Measurements from ENCODE around the gene CSK. TPM values are rescaled to one million over a fixed set of nuclear protein-coding genes. Genes with fewer than 3 reads are reported as not detected.
A peak's percentile ranks its signal among the peaks of the same experiment; 100 is the strongest.

Gene CSK
- total RNA-seq, 1 donor from 2014 or later, result 557 TPM

- Mint-ChIP-seq H3K27ac (no peak overlapping the region), H3K9me3 (no peaks in the 10 kb centered on the region), H3K4me1 (no peaks in the 10 kb centered on the region), H3K36me3 (ENCODE audit: low read depth) (no peaks in the 10 kb centered on the region), H3K27me3 (peaks cover 6% of the 10 kb centered on the region), H3K4me3 (no peak overlapping the region)
- ChIA-PET POLR2A (no interaction called here), CTCF (interaction anchor here (1.5 kb wide), 1 partner anchor 20 kb away, joined by 3 read pairs; no protein-coding TSS in a partner anchor)
- intact Hi-C loops (cut with micrococcal nuclease), result no loop called here
- TF ChIP-seq CTCF (IDR thresholded peaks at IDR 0.05), result no peak
- no peak for DNase-seq
- ATAC-seq (ENCODE audit: low read depth), result no peak
Observed at GRCh38 chr15:74752011-74752410, 29.9 kb upstream of the CSK start.

GRCh38 chr15:74752531-74752930 is 29.3 kb upstream of the CSK start:
- H3K27ac Mint-ChIP-seq, result no peak overlapping the region
- ChIA-PET CTCF (interaction anchor here (1.5 kb wide), 1 partner anchor 19 kb away, joined by 3 read pairs; no protein-coding TSS in a partner anchor), POLR2A (no interaction called here)
- TF ChIP-seq CTCF (IDR thresholded peaks at IDR 0.05), result no peak
- no peak overlapping the region for H3K4me3 Mint-ChIP-seq
- no peak for ATAC-seq (ENCODE audit: low read depth)
- peaks cover 6% of the 10 kb centered on the region for H3K27me3 Mint-ChIP-seq
- DNase-seq, result no peak
- H3K36me3 Mint-ChIP-seq (ENCODE audit: low read depth), result no peaks in the 10 kb centered on the region
- no peaks in the 10 kb centered on the region for H3K4me1 Mint-ChIP-seq
- no peaks in the 10 kb centered on the region for H3K9me3 Mint-ChIP-seq
- intact Hi-C loops (cut with micrococcal nuclease), result no loop called here

DNA sequence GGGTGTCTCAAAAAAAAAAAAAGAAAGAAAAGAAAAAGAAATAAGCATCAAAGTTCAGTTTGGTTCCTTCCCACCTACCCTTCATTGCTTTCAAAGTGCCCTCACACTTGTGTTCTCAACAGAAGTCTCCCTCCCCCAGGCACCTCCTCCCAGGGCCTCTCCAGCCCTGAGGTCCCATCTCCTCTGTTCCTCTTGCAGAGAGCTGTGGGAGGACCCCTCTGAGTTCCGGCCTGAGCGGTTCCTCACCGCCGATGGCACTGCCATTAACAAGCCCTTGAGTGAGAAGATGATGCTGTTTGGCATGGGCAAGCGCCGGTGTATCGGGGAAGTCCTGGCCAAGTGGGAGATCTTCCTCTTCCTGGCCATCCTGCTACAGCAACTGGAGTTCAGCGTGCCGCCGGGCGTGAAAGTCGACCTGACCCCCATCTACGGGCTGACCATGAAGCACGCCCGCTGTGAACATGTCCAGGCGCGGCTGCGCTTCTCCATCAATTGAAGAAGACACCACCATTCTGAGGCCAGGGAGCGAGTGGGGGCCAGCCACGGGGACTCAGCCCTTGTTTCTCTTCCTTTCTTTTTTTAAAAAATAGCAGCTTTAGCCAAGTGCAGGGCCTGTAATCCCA is 27.2 kb upstream of the CSK start:
- ChIA-PET CTCF (interaction anchor here (0.6 kb wide), 1 partner anchor 196 kb away, joined by 3 read pairs; no protein-coding TSS in a partner anchor), POLR2A (no interaction called here)
- no peak for TF ChIP-seq CTCF (IDR thresholded peaks at IDR 0.05)
- no peaks in the 10 kb centered on the region for H3K36me3 Mint-ChIP-seq (ENCODE audit: low read depth)
- no peaks in the 10 kb centered on the region for H3K4me1 Mint-ChIP-seq
- no peaks in the 10 kb centered on the region for H3K9me3 Mint-ChIP-seq
- H3K27me3 Mint-ChIP-seq, result peaks cover 11% of the 10 kb centered on the region
- intact Hi-C loops (cut with micrococcal nuclease), result no loop called here
- DNase-seq (no peak), ATAC-seq (ENCODE audit: low read depth) (no peak)
- H3K4me3 Mint-ChIP-seq, result no peak overlapping the region
- no peak overlapping the region for H3K27ac Mint-ChIP-seq

- Mint-ChIP-seq H3K4me1 (peaks cover 4% of the 10 kb centered on the region), H3K27ac (no peak overlapping the region), H3K9me3 (no peaks in the 10 kb centered on the region), H3K4me3 (no peak overlapping the region), H3K27me3 (peaks cover 16% of the 10 kb centered on the region), H3K36me3 (ENCODE audit: low read depth) (no peaks in the 10 kb centered on the region)
- TF ChIP-seq CTCF (IDR thresholded peaks at IDR 0.05), result no peak
- CTCF ChIA-PET, result interaction anchor here (1.4 to 1.8 kb wide), 2 partner anchors 10 to 12 kb away, joined by 3 to 12 read pairs; no protein-coding TSS in a partner anchor
- POLR2A ChIA-PET, result interaction anchor here (0.6 kb wide), 1 partner anchor 122 kb away, joined by 6 read pairs; no protein-coding TSS in a partner anchor
- intact Hi-C loops (cut with micrococcal nuclease), result no loop called here
- ATAC-seq (ENCODE audit: low read depth) (no peak), DNase-seq (no peak)
Observed at GRCh38 chr15:74758736-74759135, 23.1 kb upstream of the CSK start.

DNA sequence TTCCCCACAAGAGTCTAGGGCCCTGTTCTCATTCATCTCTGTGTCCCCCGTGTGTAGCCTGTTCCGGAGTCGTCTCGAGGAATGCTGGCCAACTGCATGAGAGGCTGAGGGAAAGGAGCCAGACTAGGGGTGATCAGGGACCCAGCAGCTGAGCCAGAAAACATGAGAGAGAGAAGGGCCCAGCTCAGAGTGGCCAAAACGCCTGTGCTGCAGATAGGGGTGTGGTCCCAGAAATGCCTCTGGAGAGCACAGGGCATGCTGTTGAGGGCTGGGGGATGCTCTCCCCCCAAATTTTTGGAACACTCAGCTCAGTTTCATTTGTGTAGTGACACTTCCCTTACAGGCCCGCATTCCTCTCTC is 19.1 kb upstream of the CSK start:
- Mint-ChIP-seq H3K4me3 (no peak overlapping the region), H3K4me1 (peaks cover 4% of the 10 kb centered on the region), H3K27ac (peak overlapping the region; percentile 30), H3K9me3 (no peaks in the 10 kb centered on the region), H3K36me3 (ENCODE audit: low read depth) (no peaks in the 10 kb centered on the region), H3K27me3 (peaks cover 14% of the 10 kb centered on the region)
- intact Hi-C loops (cut with micrococcal nuclease), result loop anchor here (10.0 kb wide), 1 partner anchor 68 kb away; the partner anchor contains the start of gene EDC3
- CTCF ChIA-PET, result interaction anchor here (0.7 to 1.0 kb wide), 2 partner anchors 128 to 184 kb away, joined by 3 read pairs; no protein-coding TSS in a partner anchor
- POLR2A ChIA-PET, result no interaction called here
- DNase-seq, result no peak
- no peak for TF ChIP-seq CTCF (IDR thresholded peaks at IDR 0.05)
- no peak for ATAC-seq (ENCODE audit: low read depth)
